KMS-11 (cell line): Measurements from ENCODE around the gene C16orf92.

ENCODE experiments used
- H2AFZ ChIP-seq: fragments of 200-600 bp; sonication (generic); 2 replicates; pipeline ENCODE4 v1.6.1; 2016; ENCODE audit warnings: antibody characterized with exemption, mixed run types, low read depth
- H3K27ac ChIP-seq: fragments of 200-600 bp; sonication (generic); 2 replicates; pipeline ENCODE4 v1.6.1; 2016; ENCODE audit warnings: mild to moderate bottlenecking, mixed run types
- H3K27me3 ChIP-seq: fragments of 200-600 bp; sonication (generic); 2 replicates; pipeline ENCODE4 v1.6.1; 2017; ENCODE audit warnings: mild to moderate bottlenecking, low read depth, mixed run types, moderate library complexity; ENCODE audit not compliant: insufficient read depth
- H3K36me3 ChIP-seq: fragments of 200-600 bp; sonication (generic); 2 replicates; pipeline ENCODE4 v1.6.1; 2017; ENCODE audit warnings: mild to moderate bottlenecking, mixed run types; ENCODE audit not compliant: insufficient read depth
- H3K4me1 ChIP-seq: fragments of 200-600 bp; sonication (generic); 2 replicates; pipeline ENCODE4 v1.6.1; 2016; ENCODE audit warnings: mild to moderate bottlenecking, low read depth, mixed run types; ENCODE audit not compliant: poor library complexity, severe bottlenecking
- H3K4me2 ChIP-seq: fragments of 200-600 bp; sonication (generic); 2 replicates; pipeline ENCODE4 v1.7.0; 2016; ENCODE audit warnings: mild to moderate bottlenecking, mixed run types
- H3K4me3 ChIP-seq: fragments of 200-600 bp; sonication (generic); IDR thresholded peaks from 2 replicates; pipeline ENCODE4 v1.6.1; 2017; ENCODE audit warnings: low read depth, low read length, mixed read lengths; ENCODE audit not compliant: insufficient read depth
- H3K79me2 ChIP-seq: fragments of 200-600 bp; sonication (generic); 2 replicates; pipeline ENCODE4 v1.6.1; 2016; ENCODE audit warnings: low read depth, mixed run types; ENCODE audit not compliant: insufficient read depth
- H3K9ac ChIP-seq: fragments of 200-600 bp; sonication (generic); 2 replicates; pipeline ENCODE4 v1.6.1; 2016; ENCODE audit warnings: mild to moderate bottlenecking, mixed run types
- H4K20me1 ChIP-seq: fragments of 200-600 bp; sonication (generic); 2 replicates; pipeline ENCODE4 v1.6.1; 2016; ENCODE audit warnings: mild to moderate bottlenecking, mixed run types; ENCODE audit not compliant: insufficient read depth
- TF ChIP-seq, protein P1 (sequence below): fragments of 200-600 bp; sonication (generic); conservative IDR thresholded peaks from 2 replicates; pipeline ENCODE4 v1.6.1; 2017; ENCODE audit warnings: low read depth, mild to moderate bottlenecking, antibody characterized with exemption, low read length, moderate library complexity, mixed read lengths

The C16orf92 gene

DNA sequence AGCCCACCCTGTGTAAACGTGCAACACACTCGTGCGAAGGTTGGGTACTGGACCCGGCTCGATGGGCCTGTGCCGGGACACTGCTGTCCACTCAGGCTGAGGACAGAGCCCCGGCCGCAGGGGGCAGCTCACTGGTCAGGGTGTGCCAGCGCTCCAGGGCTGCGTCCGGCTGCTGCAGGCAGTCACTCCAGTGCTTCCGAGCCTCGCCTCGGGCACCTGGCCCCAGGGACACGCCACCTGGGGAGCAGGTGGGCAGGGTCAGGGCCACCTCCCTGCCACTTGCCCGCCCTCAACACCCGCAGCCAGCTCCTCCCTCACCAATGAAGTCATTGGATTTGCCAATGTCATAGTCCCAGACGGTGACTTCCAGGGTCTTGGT, 16.9 kb upstream of the C16orf92 start:
- Histone ChIP-seq H3K27me3 (peaks cover 27% of the 10 kb centered on the region), H3K4me1 (no peaks in the 10 kb centered on the region), H4K20me1 (no peaks in the 10 kb centered on the region), H2AFZ (no peak overlapping the region), H3K4me2 (no peak overlapping the region), H3K27ac (no peak overlapping the region), H3K9ac (no peak overlapping the region), H3K4me3 (no peak overlapping the region), H3K36me3 (no peaks in the 10 kb centered on the region), H3K79me2 (no peaks in the 10 kb centered on the region)
- TF ChIP-seq, protein P1, sequence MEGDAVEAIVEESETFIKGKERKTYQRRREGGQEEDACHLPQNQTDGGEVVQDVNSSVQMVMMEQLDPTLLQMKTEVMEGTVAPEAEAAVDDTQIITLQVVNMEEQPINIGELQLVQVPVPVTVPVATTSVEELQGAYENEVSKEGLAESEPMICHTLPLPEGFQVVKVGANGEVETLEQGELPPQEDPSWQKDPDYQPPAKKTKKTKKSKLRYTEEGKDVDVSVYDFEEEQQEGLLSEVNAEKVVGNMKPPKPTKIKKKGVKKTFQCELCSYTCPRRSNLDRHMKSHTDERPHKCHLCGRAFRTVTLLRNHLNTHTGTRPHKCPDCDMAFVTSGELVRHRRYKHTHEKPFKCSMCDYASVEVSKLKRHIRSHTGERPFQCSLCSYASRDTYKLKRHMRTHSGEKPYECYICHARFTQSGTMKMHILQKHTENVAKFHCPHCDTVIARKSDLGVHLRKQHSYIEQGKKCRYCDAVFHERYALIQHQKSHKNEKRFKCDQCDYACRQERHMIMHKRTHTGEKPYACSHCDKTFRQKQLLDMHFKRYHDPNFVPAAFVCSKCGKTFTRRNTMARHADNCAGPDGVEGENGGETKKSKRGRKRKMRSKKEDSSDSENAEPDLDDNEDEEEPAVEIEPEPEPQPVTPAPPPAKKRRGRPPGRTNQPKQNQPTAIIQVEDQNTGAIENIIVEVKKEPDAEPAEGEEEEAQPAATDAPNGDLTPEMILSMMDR, result no peak

DNA sequence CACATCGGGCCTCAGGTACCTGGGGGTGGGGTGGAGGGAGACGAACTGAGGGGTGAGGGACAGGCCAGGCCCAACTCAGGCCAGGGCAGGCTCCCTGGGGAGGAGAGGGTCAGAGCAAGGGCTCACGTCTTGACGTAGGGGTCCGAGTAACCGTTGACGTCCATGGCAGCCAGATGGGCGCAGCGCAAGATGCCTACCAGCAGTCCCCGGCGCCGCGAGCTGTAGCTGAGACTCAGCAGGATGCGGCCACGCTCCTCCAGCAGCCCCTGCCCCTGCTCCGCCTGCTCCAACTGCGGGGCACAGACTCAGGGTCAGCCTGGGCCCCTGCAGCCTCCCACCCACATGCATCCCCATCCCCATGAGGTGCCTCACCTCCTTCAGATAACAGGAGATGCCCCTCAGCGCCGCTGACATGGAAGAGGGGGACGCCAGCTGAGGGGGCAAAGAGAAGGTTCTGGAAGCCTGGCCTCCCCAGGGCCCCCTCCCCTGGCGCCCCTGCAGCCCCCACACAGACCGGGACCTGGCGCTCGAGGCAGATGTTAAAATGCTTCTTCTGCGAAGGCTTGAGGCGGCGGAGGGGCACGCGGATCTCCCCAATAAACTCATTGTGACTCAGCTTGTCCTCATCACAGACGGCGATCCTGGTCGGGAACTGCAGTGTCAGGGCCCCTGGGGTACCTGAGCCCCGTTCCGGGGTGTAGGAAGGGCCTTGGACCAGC, 16.2 kb upstream of the C16orf92 start:
- Histone ChIP-seq H3K4me3 (no peak overlapping the region), H3K27me3 (peaks cover 27% of the 10 kb centered on the region), H3K4me2 (no peak overlapping the region), H3K79me2 (no peaks in the 10 kb centered on the region), H4K20me1 (no peaks in the 10 kb centered on the region), H3K36me3 (no peaks in the 10 kb centered on the region), H3K9ac (no peak overlapping the region), H3K4me1 (no peaks in the 10 kb centered on the region), H2AFZ (no peak overlapping the region), H3K27ac (no peak overlapping the region)
- TF ChIP-seq, protein P1, result no peak

DNA sequence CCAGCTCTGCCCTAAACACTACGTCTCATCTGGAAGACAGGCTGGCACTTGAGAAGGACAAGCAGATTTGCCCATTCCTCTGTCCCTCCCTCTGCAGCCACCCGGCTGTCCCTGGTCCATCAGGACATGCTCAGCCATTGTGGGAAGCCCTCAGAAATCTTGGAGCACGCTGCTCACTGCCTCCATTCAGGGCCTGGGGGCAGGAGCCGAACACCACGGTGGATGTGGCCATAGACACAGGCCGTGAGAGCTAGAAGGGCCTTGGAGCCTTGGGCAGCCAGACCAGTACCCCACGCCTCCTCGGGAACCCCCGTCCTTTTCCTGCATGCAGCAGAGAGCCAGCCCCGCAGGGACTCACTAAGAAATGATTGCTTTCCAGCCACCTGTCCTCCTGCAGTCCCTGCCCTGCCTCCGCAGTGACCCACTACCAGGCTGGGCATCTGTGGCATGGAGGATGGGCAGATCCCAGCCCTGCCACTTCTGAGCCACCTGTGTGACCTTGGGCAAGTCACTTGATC, 15.6 kb upstream of the C16orf92 start:
- TF ChIP-seq, protein P1, result no peak
- Histone ChIP-seq H3K4me2 (no peak overlapping the region), H4K20me1 (no peaks in the 10 kb centered on the region)

DNA sequence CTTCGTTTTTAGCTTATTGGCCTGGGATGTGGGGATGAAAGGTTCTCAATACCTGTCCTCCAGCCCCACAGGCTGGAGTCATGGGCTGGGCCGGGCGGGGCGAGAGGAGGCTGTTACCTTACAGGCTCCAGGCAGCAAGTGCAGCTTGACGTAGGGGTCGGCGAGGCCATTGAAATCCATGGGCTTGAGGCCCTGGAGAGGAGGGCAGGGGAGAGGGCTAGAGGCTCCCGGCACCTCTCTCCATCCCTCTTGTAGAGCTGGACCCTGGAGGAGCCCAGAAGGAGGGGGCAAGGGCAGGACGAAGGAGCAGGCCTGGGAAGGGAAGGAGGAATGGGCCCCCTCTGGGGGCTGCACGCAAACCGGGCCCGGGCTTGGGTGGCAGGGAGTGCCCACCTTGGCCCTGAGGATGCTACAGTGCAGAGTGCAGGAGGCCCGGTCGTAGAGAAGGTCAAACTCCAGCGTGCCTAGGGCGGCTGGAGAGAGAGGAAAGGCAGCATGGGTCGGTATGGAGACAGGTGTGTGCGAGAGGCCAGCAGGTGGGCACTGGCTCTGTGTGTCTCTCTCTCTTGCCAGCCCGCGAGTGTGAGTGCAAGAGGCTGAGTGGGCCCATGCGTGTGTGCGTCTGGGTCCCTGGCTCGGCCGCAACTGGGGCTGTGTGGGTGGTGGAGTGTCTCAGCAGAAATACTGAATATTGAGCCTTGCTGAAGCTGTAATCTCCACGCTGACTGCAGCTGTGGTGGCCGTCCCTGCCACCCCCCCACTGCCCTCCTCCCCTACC, 13.7 kb upstream of the C16orf92 start:
- H3K9ac ChIP-seq, result no peak overlapping the region
- TF ChIP-seq, protein P1, result no peak
- no peak overlapping the region for H3K4me2 ChIP-seq
- no peak overlapping the region for H2AFZ ChIP-seq
- no peaks in the 10 kb centered on the region for H4K20me1 ChIP-seq
- H3K36me3 ChIP-seq, result no peaks in the 10 kb centered on the region
- H3K79me2 ChIP-seq, result no peaks in the 10 kb centered on the region
- H3K4me1 ChIP-seq, result no peaks in the 10 kb centered on the region
- peaks cover 28% of the 10 kb centered on the region for H3K27me3 ChIP-seq
- no peak overlapping the region for H3K27ac ChIP-seq
- no peak overlapping the region for H3K4me3 ChIP-seq

More for the DNA sequence above, 15.6 kb upstream of the C16orf92 start:
- no peak overlapping the region for H3K27ac ChIP-seq
- no peak overlapping the region for H3K9ac ChIP-seq
- H3K27me3 ChIP-seq, result peaks cover 27% of the 10 kb centered on the region
- no peaks in the 10 kb centered on the region for H3K4me1 ChIP-seq
- H3K4me3 ChIP-seq, result no peak overlapping the region
- no peak overlapping the region for H2AFZ ChIP-seq
- H3K79me2 ChIP-seq, result no peaks in the 10 kb centered on the region
- no peaks in the 10 kb centered on the region for H3K36me3 ChIP-seq
